ENCODE data around the gene DSCAML1. TPM values are rescaled to one million over a fixed set of nuclear protein-coding genes. Genes with fewer than 3 reads are reported as not detected.

The DSCAML1 gene
- total and polyA plus RNA-seq, 9 of the 15 experiments (the other 6 are each of a cell fraction or from before 2014, with no cell fraction given): not detected

GRCh38 chr11:117633186-117633754 is 163.7 kb downstream of the DSCAML1 start (continued):
- TF ChIP-seq RAD21 (CRISPR knock-in tag; conservative IDR thresholded peaks at IDR 0.05 in 1 of 2, IDR thresholded peaks at IDR 0.05 in 1 of 2) (no peak), IRF9 (tag; IDR thresholded peaks at IDR 0.05) (no peak), ZNF766 (CRISPR knock-in tag; conservative IDR thresholded peaks at IDR 0.05) (no peak), THRAP3 (IDR thresholded peaks at IDR 0.05; ENCODE audit: borderline replicate concordance) (no peak), KAT7 (CRISPR knock-in tag; IDR thresholded peaks at IDR 0.05; ENCODE audit: borderline replicate concordance) (no peak), PRDM10 (IDR thresholded peaks at IDR 0.05; ENCODE audit: partially characterized antibody) (no peak), USF2 (CRISPR knock-in tag; IDR thresholded peaks at IDR 0.05) (no peak), ZC3H11A (IDR thresholded peaks at IDR 0.05; ENCODE audit: low read depth, low read length) (no peak)

Data from K562 (cell line).